WI38 (cell line): ENCODE results near the gene SLC35B1.

Source experiments
- H3K4me3 ChIP-seq: 2 replicates; pipeline ENCODE4 v1.5.1; 2011; ENCODE audit warnings: low read depth, mild to moderate bottlenecking, control low read depth, low read length
- CTCF ChIP-seq: IDR thresholded peaks from 2 replicates; pipeline ENCODE4 v1.5.1; 2012; ENCODE audit warnings: low read depth, mild to moderate bottlenecking, control low read depth, low read length

The SLC35B1 gene

GRCh38 chr17:49742166-49742638 is 34.4 kb upstream of the SLC35B1 start:
- no peak overlapping the region for H3K4me3 ChIP-seq
- TF ChIP-seq CTCF = no peak

GRCh38 chr17:49741692-49742076 is 33.9 kb upstream of the SLC35B1 start:
- H3K4me3 ChIP-seq = no peak overlapping the region
- TF ChIP-seq CTCF = no peak

GRCh38 chr17:49741009-49741691 is 33.4 kb upstream of the SLC35B1 start:
- no peak overlapping the region for H3K4me3 ChIP-seq
- no peak for TF ChIP-seq CTCF

GRCh38 chr17:49739641-49740271 is 32.0 kb upstream of the SLC35B1 start:
- H3K4me3 ChIP-seq = no peak overlapping the region

GRCh38 chr17:49738456-49739163 is 30.8 kb upstream of the SLC35B1 start:
- TF ChIP-seq CTCF = no peak
- no peak overlapping the region for H3K4me3 ChIP-seq

More at GRCh38 chr17:49739641-49740271, 32.0 kb upstream of the SLC35B1 start:
- no peak for TF ChIP-seq CTCF

- TF ChIP-seq CTCF = no peak
- H3K4me3 ChIP-seq = no peak overlapping the region
Observed at GRCh38 chr17:49734515-49735490, 27.0 kb upstream of the SLC35B1 start.
